Mesothelial cell of epicardium (in vitro differentiated cells): ENCODE results near the gene ZNF705A. TPM values are rescaled to one million over a fixed set of nuclear protein-coding genes. Genes with fewer than 3 reads are reported as not detected.
"Not testable (repeated sequence)": the region's sequence is repeated elsewhere in the genome, so short reads cannot be mapped to it uniquely, and the experiment has no call there.

Experiments used
- DNase-seq, 2 experiments: peaks; one replicate each; pipeline ENCODE4 v3.0.0; 2021; ENCODE audit warnings: low spot score in 2 of 2; ENCODE audit not compliant: unreplicated experiment in 2 of 2
- H3K27ac Mint-ChIP-seq: 2 replicates; pipeline ENCODE4 v1.8.0; 2021; ENCODE audit warnings: mixed read lengths
- H3K27me3 Mint-ChIP-seq: 2 replicates; pipeline ENCODE4 v1.8.0; 2021; ENCODE audit warnings: low read depth, mixed read lengths
- H3K36me3 Mint-ChIP-seq: 2 replicates; pipeline ENCODE4 v1.8.0; 2021; ENCODE audit warnings: mixed read lengths
- H3K4me1 Mint-ChIP-seq: 2 replicates; pipeline ENCODE4 v1.8.0; 2021; ENCODE audit warnings: mixed read lengths
- H3K4me3 Mint-ChIP-seq: 2 replicates; pipeline ENCODE4 v1.8.0; 2021; ENCODE audit warnings: mild to moderate bottlenecking, moderate library complexity, mixed read lengths
- H3K9me3 Mint-ChIP-seq: 2 replicates; pipeline ENCODE4 v1.8.0; 2021; ENCODE audit warnings: mixed read lengths
- total RNA-seq: library from RNA; stranded (reverse); gene quantifications from 3 replicates; pipeline ENCODE4 v1.2.1, GENCODE V29; 2021
- TF ChIP-seq, protein P1 (sequence below): fragments of 200-600 bp; sonication (generic); IDR thresholded peaks from one replicate; pipeline ENCODE4 v1.5.0; 2021; ENCODE audit warnings: antibody characterized with exemption; ENCODE audit not compliant: unreplicated experiment

Gene ZNF705A
- total RNA-seq = not detected in 3 replicates

DNA sequence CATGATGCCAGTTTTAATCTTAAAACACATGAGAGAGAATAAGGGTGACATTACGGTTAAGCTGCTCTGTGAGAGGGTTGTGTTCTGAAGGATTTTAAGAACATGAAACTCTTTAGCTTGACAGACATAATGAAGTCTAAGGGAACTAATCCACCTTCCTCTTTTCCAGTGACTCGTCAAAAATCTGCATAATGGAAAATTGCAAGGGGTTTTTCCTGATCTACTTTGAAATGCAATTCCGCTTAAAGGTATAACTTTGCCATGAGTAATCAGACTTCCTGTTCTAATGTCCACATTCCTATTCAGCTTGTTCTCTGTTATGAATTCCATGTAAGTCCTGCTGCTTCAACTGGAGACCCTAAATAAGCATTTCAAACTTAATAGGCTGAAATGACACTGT is at the start of gene ZNF705A:
Gene ZNF705A, plus strand, starts transcription at position 171 of the 400 bp plus-strand sequence. CDS start 15,611 bp downstream, outside the sequence.
- Mint-ChIP-seq H3K4me1 (peaks cover 17% of the 10 kb centered on the region), H3K4me3 (no peak within 1 kb of the TSS), H3K36me3 (no peaks in the 10 kb centered on the region), H3K27ac (peak within 1 kb of the TSS; percentile 59), H3K9me3 (peaks cover 20% of the 10 kb centered on the region), H3K27me3 (peaks cover 6% of the 10 kb centered on the region)
- no peak for DNase-seq
- TF ChIP-seq, protein P1, sequence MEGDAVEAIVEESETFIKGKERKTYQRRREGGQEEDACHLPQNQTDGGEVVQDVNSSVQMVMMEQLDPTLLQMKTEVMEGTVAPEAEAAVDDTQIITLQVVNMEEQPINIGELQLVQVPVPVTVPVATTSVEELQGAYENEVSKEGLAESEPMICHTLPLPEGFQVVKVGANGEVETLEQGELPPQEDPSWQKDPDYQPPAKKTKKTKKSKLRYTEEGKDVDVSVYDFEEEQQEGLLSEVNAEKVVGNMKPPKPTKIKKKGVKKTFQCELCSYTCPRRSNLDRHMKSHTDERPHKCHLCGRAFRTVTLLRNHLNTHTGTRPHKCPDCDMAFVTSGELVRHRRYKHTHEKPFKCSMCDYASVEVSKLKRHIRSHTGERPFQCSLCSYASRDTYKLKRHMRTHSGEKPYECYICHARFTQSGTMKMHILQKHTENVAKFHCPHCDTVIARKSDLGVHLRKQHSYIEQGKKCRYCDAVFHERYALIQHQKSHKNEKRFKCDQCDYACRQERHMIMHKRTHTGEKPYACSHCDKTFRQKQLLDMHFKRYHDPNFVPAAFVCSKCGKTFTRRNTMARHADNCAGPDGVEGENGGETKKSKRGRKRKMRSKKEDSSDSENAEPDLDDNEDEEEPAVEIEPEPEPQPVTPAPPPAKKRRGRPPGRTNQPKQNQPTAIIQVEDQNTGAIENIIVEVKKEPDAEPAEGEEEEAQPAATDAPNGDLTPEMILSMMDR = no peak

DNA sequence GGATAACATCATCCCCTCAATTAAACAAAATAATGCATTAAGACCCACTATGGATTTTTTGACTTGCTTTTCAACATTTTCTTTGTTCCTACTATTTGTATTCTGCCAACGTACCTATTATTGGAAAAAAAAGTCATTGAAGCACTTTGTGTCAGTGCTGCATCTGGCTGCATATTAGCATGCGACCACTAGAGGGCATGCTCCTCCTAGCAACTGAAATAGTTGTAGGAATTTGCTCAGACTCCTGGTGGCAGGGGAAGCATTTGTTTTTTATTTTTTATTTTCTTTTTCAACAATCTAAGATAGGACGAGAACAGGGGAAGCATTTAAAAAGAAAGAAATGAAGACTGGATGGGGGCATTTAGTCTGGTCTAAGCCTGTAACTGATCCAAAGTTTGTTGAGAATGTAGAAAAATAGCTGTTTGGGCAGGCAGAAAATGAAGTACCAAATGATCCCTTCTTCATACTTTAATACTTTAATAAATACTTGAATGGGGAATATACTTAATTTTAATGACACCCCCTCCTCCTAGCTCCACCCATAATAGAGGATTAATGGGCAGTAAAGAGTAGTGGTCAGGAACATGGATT is 47.9 kb upstream of the ZNF705A start:
- TF ChIP-seq, protein P1 = peak; percentile 95
- no peak overlapping the region for H3K27ac Mint-ChIP-seq

DNA sequence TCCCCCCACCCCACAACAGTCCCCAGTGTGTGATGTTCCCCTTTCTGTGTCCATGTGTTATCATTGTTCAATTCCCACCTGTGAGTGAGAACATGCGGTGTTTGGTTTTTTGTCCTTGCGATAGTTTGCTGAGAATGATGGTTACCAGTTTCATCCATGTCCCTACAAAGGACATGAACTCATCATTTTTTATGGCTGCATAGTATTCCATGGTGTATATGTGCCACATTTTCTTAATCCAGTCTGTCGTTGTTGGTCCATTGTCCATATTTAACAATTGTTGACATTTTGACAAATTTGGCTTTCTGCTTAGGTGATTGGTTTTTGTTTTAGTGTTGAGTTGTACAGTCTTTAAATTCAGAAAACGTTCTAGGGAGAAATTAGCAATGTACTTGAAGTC is 43.7 kb upstream of the ZNF705A start:
- not testable (repeated sequence) for H3K4me1 Mint-ChIP-seq, H3K4me3 Mint-ChIP-seq, H3K36me3 Mint-ChIP-seq, H3K27ac Mint-ChIP-seq, H3K27me3 Mint-ChIP-seq, H3K9me3 Mint-ChIP-seq, DNase-seq

More for the DNA sequence above, 47.9 kb upstream of the ZNF705A start:
- H3K36me3 Mint-ChIP-seq = peaks cover 32% of the 10 kb centered on the region
- H3K9me3 Mint-ChIP-seq = peaks cover 15% of the 10 kb centered on the region
- H3K27me3 Mint-ChIP-seq = no peaks in the 10 kb centered on the region
- H3K4me1 Mint-ChIP-seq = no peaks in the 10 kb centered on the region
- DNase-seq = peak; percentile 50 to 81
- no peak overlapping the region for H3K4me3 Mint-ChIP-seq

DNA sequence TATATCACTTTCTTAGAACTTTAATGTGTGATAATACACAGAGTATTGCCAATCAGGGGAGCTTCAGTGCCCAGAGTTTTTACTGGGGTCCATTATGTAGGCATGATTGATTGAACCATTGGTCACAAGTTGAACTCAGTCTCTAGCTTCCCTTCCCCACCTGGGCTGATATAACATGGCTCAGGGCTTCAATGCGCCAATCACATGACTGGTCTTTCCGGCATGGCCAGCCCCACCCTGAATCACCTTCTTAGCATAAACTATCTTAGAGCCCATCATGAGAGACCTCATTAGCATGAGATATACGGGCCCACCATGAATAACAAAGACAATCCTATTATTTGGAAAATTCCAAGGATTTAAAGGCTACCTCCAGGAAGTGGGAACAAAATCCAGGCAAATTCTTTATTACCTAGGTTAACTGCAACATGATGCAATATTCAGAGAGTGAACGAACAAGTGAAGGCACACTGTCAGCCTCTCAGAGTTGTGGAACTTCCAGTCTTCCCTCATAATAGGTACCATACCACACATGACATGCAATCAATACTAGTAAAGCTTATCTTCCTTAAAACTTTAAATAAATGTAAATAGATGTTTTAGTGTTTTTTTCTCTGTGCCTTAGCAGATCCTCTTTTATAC is 36.6 kb upstream of the ZNF705A start:
- DNase-seq = no peak
- Mint-ChIP-seq H3K4me3 (no peak overlapping the region), H3K36me3 (peaks cover 2% of the 10 kb centered on the region), H3K27ac (no peak overlapping the region), H3K27me3 (no peaks in the 10 kb centered on the region), H3K9me3 (no peaks in the 10 kb centered on the region), H3K4me1 (no peaks in the 10 kb centered on the region)
- TF ChIP-seq, protein P1 = no peak

DNA sequence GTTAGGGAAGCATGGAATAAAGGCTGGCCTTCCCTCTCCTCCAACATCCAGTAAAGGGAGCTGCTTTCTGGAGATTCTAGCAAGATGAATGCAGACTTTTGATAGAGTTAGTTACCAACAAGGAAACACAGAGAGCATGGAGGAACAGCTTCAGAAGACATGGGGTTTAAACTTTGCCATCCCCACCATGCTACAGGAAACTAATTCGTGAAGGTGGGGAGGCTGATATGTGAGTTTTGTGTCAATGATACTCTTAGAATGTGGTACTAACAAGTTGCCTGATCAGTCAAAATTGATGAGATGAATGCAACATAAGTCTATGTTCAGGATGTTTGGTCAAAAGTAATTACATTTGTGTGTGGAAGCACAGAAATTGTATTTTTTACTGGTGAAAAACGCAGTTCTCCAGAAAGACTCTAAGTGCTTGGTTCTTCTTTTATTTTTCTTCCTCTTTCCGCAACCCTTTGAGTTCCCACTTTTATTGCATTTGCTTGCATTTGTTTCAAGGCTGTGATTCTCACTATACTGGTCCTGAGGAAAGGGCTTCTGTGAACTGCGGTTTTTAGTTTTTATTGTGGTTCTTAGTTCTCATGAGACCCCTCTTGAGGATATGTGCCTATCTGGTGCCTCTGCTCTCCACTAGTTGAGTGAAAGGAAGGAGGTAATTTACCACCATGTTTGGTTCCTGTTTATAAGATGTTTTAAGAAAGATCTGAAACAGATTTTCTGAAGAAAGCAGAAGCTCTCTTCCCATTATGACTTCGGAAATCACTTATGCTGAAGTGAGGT is 33.5 kb upstream of the ZNF705A start, which contains the start of gene CLEC4A:
Gene CLEC4A, plus strand, starts transcription at position 494 of the 789 bp plus-strand sequence. Its CDS starts 262 bp downstream, at position 756.
- Mint-ChIP-seq H3K27ac (no peak within 1 kb of the TSS), H3K9me3 (no peaks in the 10 kb centered on the region), H3K27me3 (no peaks in the 10 kb centered on the region), H3K4me3 (no peak within 1 kb of the TSS), H3K4me1 (no peaks in the 10 kb centered on the region), H3K36me3 (peaks cover under 1% of the 10 kb centered on the region)
- no peak for DNase-seq
- TF ChIP-seq, protein P1 = no peak

DNA sequence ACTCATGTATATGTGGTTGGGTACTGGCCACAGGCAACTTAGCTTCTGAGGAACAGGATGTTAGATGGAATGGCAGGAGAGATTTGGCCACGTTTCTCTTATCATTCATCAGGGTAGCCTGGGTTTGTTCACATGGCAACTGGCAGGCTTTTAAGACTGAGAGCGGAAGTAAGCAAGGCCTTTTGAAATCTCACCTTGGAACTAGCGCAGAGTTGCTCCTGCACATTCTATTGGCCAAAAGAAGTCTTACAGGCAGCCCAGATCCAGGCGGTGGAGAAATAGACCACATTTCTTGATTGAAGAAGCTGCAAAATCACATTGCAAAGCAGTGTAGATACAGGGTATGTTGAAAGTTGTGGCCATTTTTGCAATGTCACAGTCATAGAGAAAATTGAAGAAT is 29.7 kb upstream of the ZNF705A start:
- Mint-ChIP-seq H3K9me3 (no peaks in the 10 kb centered on the region), H3K27me3 (no peaks in the 10 kb centered on the region), H3K4me1 (no peaks in the 10 kb centered on the region), H3K27ac (no peak overlapping the region), H3K4me3 (no peak overlapping the region), H3K36me3 (no peaks in the 10 kb centered on the region)
- TF ChIP-seq, protein P1 = no peak
- no peak for DNase-seq

DNA sequence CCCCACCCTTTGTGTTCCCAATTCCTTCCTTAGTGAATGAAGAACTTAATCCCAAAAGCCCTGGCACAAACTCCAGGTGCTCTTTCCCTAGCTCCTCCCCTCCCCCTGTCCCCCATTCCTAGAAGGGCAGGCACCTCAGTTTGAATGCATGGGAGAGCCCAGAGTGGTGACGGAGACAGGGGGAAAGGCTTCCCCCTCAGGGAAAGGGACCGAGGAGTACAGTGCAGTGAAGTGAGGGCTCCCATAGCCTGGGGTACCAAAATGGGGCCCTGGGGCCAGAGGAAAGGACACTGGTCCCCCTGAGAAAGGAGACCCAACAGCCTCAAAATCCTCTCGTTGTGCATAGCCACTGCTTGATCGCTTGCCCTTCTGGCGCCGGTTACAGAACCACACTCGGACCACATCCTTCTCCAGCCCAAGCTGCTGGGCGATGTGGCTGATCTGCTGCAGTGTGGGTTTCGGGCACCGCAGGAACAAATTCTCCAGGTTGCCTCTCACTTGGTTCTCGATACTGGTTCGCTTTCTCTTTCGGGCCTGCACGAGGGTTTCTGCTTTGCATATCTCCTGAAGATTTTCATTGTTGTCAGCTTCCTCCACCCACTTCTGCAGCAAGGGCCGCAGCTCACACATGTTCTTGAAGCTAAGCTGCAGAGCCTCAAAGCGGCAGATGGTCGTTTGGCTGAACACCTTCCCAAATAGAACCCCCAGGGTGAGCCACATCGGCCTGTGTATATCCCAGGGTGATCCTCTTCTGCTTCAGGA is 23.0 kb upstream of the ZNF705A start:
- not testable (repeated sequence) for H3K36me3 Mint-ChIP-seq, H3K27me3 Mint-ChIP-seq, H3K9me3 Mint-ChIP-seq, DNase-seq, H3K27ac Mint-ChIP-seq, H3K4me3 Mint-ChIP-seq, H3K4me1 Mint-ChIP-seq

DNA sequence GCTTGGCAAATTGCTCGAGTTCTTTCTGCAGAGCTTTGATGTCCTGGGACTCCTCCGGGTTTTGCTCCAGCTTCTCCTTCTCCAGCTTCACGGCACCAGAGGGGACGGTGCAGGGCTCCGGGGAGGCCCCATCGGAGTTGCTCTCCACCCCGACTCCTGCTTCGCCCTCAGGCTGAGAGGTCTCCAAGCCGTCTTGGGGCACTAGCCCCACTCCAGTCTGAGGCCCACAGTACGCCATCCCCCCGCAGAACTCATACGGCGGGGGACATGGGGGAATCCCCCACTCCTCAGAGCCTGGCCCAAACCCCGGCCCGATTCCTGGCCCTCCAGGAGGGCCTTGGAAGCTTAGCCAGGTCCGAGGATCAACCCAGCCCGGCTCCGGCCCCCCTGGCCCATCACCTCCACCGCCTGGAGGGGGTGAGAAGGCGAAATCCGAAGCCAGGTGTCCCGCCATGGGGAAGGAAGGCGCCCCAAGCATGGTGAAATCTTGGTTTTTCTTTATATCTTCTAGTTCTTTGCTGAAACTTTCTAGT is 22.4 kb upstream of the ZNF705A start:
- H3K9me3 Mint-ChIP-seq, H3K4me1 Mint-ChIP-seq, H3K27me3 Mint-ChIP-seq, DNase-seq, H3K4me3 Mint-ChIP-seq, H3K36me3 Mint-ChIP-seq, H3K27ac Mint-ChIP-seq: not testable (repeated sequence)
